Measurements from ENCODE around the gene SLC4A7. TPM values are rescaled to one million over a fixed set of nuclear protein-coding genes. Genes with fewer than 3 reads are reported as not detected.

Gene SLC4A7
- total and polyA plus RNA-seq, 2 experiments from 2014 or later, result 25.5 to 73.4 TPM

GRCh38 chr3:27387625-27388024, 96.6 kb downstream of the SLC4A7 start:
- in situ Hi-C loops (cut with MboI), result no loop called here
- Histone ChIP-seq H3K4me2 (ENCODE audit: unreplicated experiment) (no peak overlapping the region), H4K20me1 (ENCODE audit: insufficient read depth) (no peaks in the 10 kb centered on the region), H3K9ac (no peak overlapping the region), H3F3A (ENCODE audit: insufficient read depth) (peaks cover 48% of the 10 kb centered on the region), H3K4me1 (ENCODE audit: insufficient read depth) (0 out of 2 replicates have a peak, but pooled peaks cover 6% of the 10 kb centered on the region), H3K9me2 (ENCODE audit: insufficient read depth) (no peaks in the 10 kb centered on the region), H2AFZ (no peak overlapping the region), H3K79me2 (ENCODE audit: insufficient read depth) (peaks cover 50% of the 10 kb centered on the region; the same call in 1 of the 2 replicates), H3K27me3 (replicated peaks; ENCODE audit: insufficient read depth) (no peaks in the 10 kb centered on the region), H3K27ac (no peak overlapping the region), H3K4me3 (no peak overlapping the region), H3K36me3 (ENCODE audit: low read depth) (peaks cover 86% of the 10 kb centered on the region), H3K9me3 (ENCODE audit: low read depth) (no peaks in the 10 kb centered on the region)
- DNase-seq, result no peak
- 100% methylated on average over 1 of the region's 1 CpG for WGBS, 2 experiments (ENCODE audit: low coverage in 1 of 2, low lambda C conversion rate in 2 of 2, missing lambda C conversion rate in 2 of 2)
- no peak for TF ChIP-seq EZH2 (IDR thresholded peaks at IDR 0.05; ENCODE audit: insufficient read depth, poor library complexity, severe bottlenecking)
- no peak for TF ChIP-seq EZH2phosphoT487 (IDR thresholded peaks at IDR 0.05; ENCODE audit: insufficient read depth, low read depth)

- TF ChIP-seq EZH2 (IDR thresholded peaks at IDR 0.05; ENCODE audit: insufficient read depth, poor library complexity, severe bottlenecking) (no peak), EZH2phosphoT487 (IDR thresholded peaks at IDR 0.05; ENCODE audit: insufficient read depth, low read depth) (no peak)
- Histone ChIP-seq H3K9me2 (ENCODE audit: insufficient read depth) (no peaks in the 10 kb centered on the region), H2AFZ (no peak overlapping the region), H3F3A (ENCODE audit: insufficient read depth) (peaks cover 47% of the 10 kb centered on the region), H3K36me3 (ENCODE audit: low read depth) (peaks cover 94% of the 10 kb centered on the region), H3K27me3 (replicated peaks; ENCODE audit: insufficient read depth) (no peaks in the 10 kb centered on the region), H3K79me2 (ENCODE audit: insufficient read depth) (peaks cover 40% of the 10 kb centered on the region; the same call in 1 of the 2 replicates), H3K27ac (no peak overlapping the region), H3K9me3 (ENCODE audit: low read depth) (no peaks in the 10 kb centered on the region), H3K9ac (no peak overlapping the region), H3K4me3 (no peak overlapping the region), H4K20me1 (ENCODE audit: insufficient read depth) (no peaks in the 10 kb centered on the region), H3K4me2 (ENCODE audit: unreplicated experiment) (no peak overlapping the region), H3K4me1 (ENCODE audit: insufficient read depth) (0 out of 2 replicates have a peak, but pooled peaks cover 6% of the 10 kb centered on the region)
- DNase-seq, result no peak
- in situ Hi-C loops (cut with MboI), result no loop called here
Measured at GRCh38 chr3:27385504-27385903, 98.7 kb downstream of the SLC4A7 start.

GRCh38 chr3:27384191-27384590, 100.0 kb downstream of the SLC4A7 start:
- no peak for DNase-seq
- Histone ChIP-seq H3K36me3 (ENCODE audit: low read depth) (peaks cover 92% of the 10 kb centered on the region), H3F3A (ENCODE audit: insufficient read depth) (peaks cover 53% of the 10 kb centered on the region), H3K4me1 (ENCODE audit: insufficient read depth) (0 out of 2 replicates have a peak, but pooled peaks cover 6% of the 10 kb centered on the region), H3K9me2 (ENCODE audit: insufficient read depth) (no peaks in the 10 kb centered on the region), H3K4me3 (no peak overlapping the region), H3K27me3 (replicated peaks; ENCODE audit: insufficient read depth) (no peaks in the 10 kb centered on the region), H3K4me2 (ENCODE audit: unreplicated experiment) (no peak overlapping the region), H3K9me3 (ENCODE audit: low read depth) (no peaks in the 10 kb centered on the region), H2AFZ (no peak overlapping the region), H3K9ac (no peak overlapping the region), H4K20me1 (ENCODE audit: insufficient read depth) (no peaks in the 10 kb centered on the region), H3K79me2 (ENCODE audit: insufficient read depth) (peaks cover 35% of the 10 kb centered on the region; the same call in 1 of the 2 replicates), H3K27ac (no peak overlapping the region)
- WGBS, 2 experiments (ENCODE audit: low coverage in 1 of 2, low lambda C conversion rate in 2 of 2, missing lambda C conversion rate in 2 of 2), result 96 to 100% methylated on average over 1 of the region's 1 CpG
- in situ Hi-C loops (cut with MboI), result no loop called here
- TF ChIP-seq EZH2 (IDR thresholded peaks at IDR 0.05; ENCODE audit: insufficient read depth, poor library complexity, severe bottlenecking) (no peak), EZH2phosphoT487 (IDR thresholded peaks at IDR 0.05; ENCODE audit: insufficient read depth, low read depth) (no peak)

GRCh38 chr3:27380433-27381357, 103.5 kb downstream of the SLC4A7 start:
- no peak for DNase-seq

More at GRCh38 chr3:27380433-27381357, 103.5 kb downstream of the SLC4A7 start:
- H3K27ac ChIP-seq, result no peak overlapping the region
- no peak overlapping the region for H3K4me2 ChIP-seq (ENCODE audit: unreplicated experiment)
- WGBS, 2 experiments (ENCODE audit: low coverage in 1 of 2, low lambda C conversion rate in 2 of 2, missing lambda C conversion rate in 2 of 2), result 96 to 98% methylated on average over 3 of the region's 3 CpGs
- H3K9me3 ChIP-seq (ENCODE audit: low read depth), result no peaks in the 10 kb centered on the region
- H3F3A ChIP-seq (ENCODE audit: insufficient read depth), result peaks cover 45% of the 10 kb centered on the region
- H3K9me2 ChIP-seq (ENCODE audit: insufficient read depth), result no peaks in the 10 kb centered on the region
- peaks cover 16% of the 10 kb centered on the region; the same call in 1 of the 2 replicates for H3K79me2 ChIP-seq (ENCODE audit: insufficient read depth)
- no peak overlapping the region for H2AFZ ChIP-seq
- no peak overlapping the region for H3K9ac ChIP-seq
- in situ Hi-C loops (cut with MboI), result no loop called here
- peaks cover 87% of the 10 kb centered on the region for H3K36me3 ChIP-seq (ENCODE audit: low read depth)
- H3K27me3 ChIP-seq (replicated peaks; ENCODE audit: insufficient read depth), result no peaks in the 10 kb centered on the region
- TF ChIP-seq EZH2 (IDR thresholded peaks at IDR 0.05; ENCODE audit: insufficient read depth, poor library complexity, severe bottlenecking), result no peak
- no peak for TF ChIP-seq EZH2phosphoT487 (IDR thresholded peaks at IDR 0.05; ENCODE audit: insufficient read depth, low read depth)
- no peak overlapping the region for H3K4me3 ChIP-seq
- H4K20me1 ChIP-seq (ENCODE audit: insufficient read depth), result no peaks in the 10 kb centered on the region
- H3K4me1 ChIP-seq (ENCODE audit: insufficient read depth), result no peaks in the 10 kb centered on the region
